ENCODE measurements around the gene LHX6. TPM values are rescaled to one million over a fixed set of nuclear protein-coding genes. Genes with fewer than 3 reads are reported as not detected.

LHX6 gene
- total RNA-seq, 1 experiment from 2014 or later, result 1.8 TPM

DNA sequence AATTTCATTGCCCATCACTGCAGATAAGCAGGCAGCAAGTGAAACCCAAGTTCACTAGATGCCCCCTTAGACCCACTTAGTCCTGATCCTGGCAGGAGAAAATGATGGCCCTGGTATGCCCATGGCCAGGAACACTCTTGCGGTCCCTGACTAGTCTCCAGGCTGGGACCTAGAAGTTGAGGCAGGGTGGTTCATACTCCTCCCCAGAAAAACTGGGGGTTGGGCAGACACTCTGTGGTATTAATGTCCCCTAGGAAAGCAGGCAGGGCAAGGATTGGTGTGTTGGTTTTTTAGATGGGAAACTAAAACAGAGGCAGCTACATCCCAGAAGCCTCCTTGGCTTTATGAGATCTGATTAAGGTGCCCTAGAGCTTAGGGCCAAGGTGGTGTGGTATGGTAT lies 13.1 kb downstream of the LHX6 start:
- Mint-ChIP-seq H3K9me3 (peaks cover 3 to 6% of the 10 kb centered on the region in 2 experiments), H3K4me3 (no peak overlapping the region), H3K4me1 (peaks cover 27 to 39% of the 10 kb centered on the region in 2 experiments), H3K27me3 (ENCODE audit: low read depth) (peaks cover 98% of the 10 kb centered on the region), H3K36me3 (ENCODE audit: insufficient read depth in 1 of 3, low read depth in 3 of 3) (peaks cover 0 to 7% (median 0%) of the 10 kb centered on the region in 3 experiments; a peak in 2 of 7 replicates), H3K27ac (no peak overlapping the region)
- DNase-seq, result no peak
- H4K91ac ChIP-seq (ENCODE audit: insufficient read length, low read depth, low read length), result no peak overlapping the region
- no peak overlapping the region for H2BK5ac ChIP-seq (ENCODE audit: insufficient read length, low read length)
- H3K27me3 ChIP-seq (ENCODE audit: insufficient read depth, low read length), result peaks cover 76% of the 10 kb centered on the region
- no CpG with 5 or more reads among the region's 1 CpG for WGBS (ENCODE audit: extremely low coverage, insufficient read length, low lambda C conversion rate)
- peaks cover 2% of the 10 kb centered on the region for H4K20me1 ChIP-seq (ENCODE audit: control insufficient read depth, insufficient read depth, insufficient read length)
- H2AFZ ChIP-seq (ENCODE audit: low read length), result no peak overlapping the region
- peaks cover 4% of the 10 kb centered on the region; the same call in 1 of the 2 replicates for H3K4me1 ChIP-seq (ENCODE audit: insufficient read depth, low read length)
- no peak overlapping the region for H3K27ac ChIP-seq (ENCODE audit: insufficient read length, low read depth, low read length)
- H2BK120ac ChIP-seq (ENCODE audit: low read depth, low read length, poor library complexity, severe bottlenecking), result no peak overlapping the region
- TF ChIP-seq, protein P1, sequence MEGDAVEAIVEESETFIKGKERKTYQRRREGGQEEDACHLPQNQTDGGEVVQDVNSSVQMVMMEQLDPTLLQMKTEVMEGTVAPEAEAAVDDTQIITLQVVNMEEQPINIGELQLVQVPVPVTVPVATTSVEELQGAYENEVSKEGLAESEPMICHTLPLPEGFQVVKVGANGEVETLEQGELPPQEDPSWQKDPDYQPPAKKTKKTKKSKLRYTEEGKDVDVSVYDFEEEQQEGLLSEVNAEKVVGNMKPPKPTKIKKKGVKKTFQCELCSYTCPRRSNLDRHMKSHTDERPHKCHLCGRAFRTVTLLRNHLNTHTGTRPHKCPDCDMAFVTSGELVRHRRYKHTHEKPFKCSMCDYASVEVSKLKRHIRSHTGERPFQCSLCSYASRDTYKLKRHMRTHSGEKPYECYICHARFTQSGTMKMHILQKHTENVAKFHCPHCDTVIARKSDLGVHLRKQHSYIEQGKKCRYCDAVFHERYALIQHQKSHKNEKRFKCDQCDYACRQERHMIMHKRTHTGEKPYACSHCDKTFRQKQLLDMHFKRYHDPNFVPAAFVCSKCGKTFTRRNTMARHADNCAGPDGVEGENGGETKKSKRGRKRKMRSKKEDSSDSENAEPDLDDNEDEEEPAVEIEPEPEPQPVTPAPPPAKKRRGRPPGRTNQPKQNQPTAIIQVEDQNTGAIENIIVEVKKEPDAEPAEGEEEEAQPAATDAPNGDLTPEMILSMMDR (conservative IDR thresholded peaks at IDR 0.05), result no peak
- H3K56ac ChIP-seq (ENCODE audit: insufficient read length, low read depth, low read length), result no peak overlapping the region
- no peak overlapping the region for H2BK15ac ChIP-seq (ENCODE audit: low read depth, low read length)
- H3K79me1 ChIP-seq (ENCODE audit: insufficient read depth, low read depth, low read length, poor library complexity, severe bottlenecking), result no peaks in the 10 kb centered on the region
- H3K4me2 ChIP-seq (ENCODE audit: insufficient read depth, insufficient read length, low read length), result no peak overlapping the region
- no peak overlapping the region for H3K18ac ChIP-seq (ENCODE audit: insufficient read length, low read depth, low read length)
- H3K23me2 ChIP-seq (ENCODE audit: insufficient read length, low read depth, low read length, poor library complexity, severe bottlenecking), result peaks cover 20% of the 10 kb centered on the region
- H2AK5ac ChIP-seq (ENCODE audit: insufficient read length, low read length), result no peak overlapping the region
- no peak overlapping the region for H2BK12ac ChIP-seq (ENCODE audit: insufficient read length, low read depth, low read length)
- H3K4ac ChIP-seq (ENCODE audit: low read depth, low read length), result no peak overlapping the region
- H3K9ac ChIP-seq (ENCODE audit: extremely low read depth, insufficient read length, low read length), result no peak overlapping the region
- H4K5ac ChIP-seq (ENCODE audit: insufficient read length, low read depth, low read length), result no peak overlapping the region
- H3K79me2 ChIP-seq (ENCODE audit: insufficient read depth, low read length), result no peaks in the 10 kb centered on the region
- no peak overlapping the region for H3K23ac ChIP-seq (ENCODE audit: insufficient read length, low read depth, low read length)
- no peak overlapping the region for H3T11ph ChIP-seq (ENCODE audit: low read length)
- no peaks in the 10 kb centered on the region for H3K9me3 ChIP-seq (ENCODE audit: control insufficient read depth, low read depth, low read length)
- no peak overlapping the region for H2BK20ac ChIP-seq (ENCODE audit: low read depth, low read length, poor library complexity, severe bottlenecking)
- H4K8ac ChIP-seq (replicated peaks; ENCODE audit: insufficient read length, low read depth, low read length), result no peak overlapping the region
- no peak overlapping the region for H3K14ac ChIP-seq (ENCODE audit: insufficient read depth, low read length)

All from H9 (cell line).